HepG2 (cell line): Measurements from ENCODE around the gene AFDN. TPM values are rescaled to one million over a fixed set of nuclear protein-coding genes. Genes with fewer than 3 reads are reported as not detected.

Source experiments
- ATAC-seq: fragments of 200-7000 bp; cut with Tn5 transposase; 3 replicates; pipeline ENCODE4 v1.9.1; 2020; ENCODE audit warnings: mild to moderate bottlenecking, moderate library complexity
- BruUV-seq: library from RNA; stranded (reverse); fragments of 400-500 nt; replicated peaks from 2 replicates; lab custom pipeline; 2021; lab: Mats Ljungman, UMichigan
- CTCF ChIA-PET: fragments of 300-600 bp; formaldehyde crosslinking; extraction: SDS; loops from one replicate; lab custom pipeline; 2021; ENCODE audit warnings: low total read pairs, inconsistent platforms, low intra/inter-chr PET ratio; lab: Yijun Ruan, JAX
- POLR2A ChIA-PET: fragments of 350-600 bp; sonication (Branson Sonifier 250); formaldehyde crosslinking; loops from one replicate; lab custom pipeline; 2020; ENCODE audit warnings: antibody characterized with exemption, inconsistent platforms; lab: Yijun Ruan, JAX
- DNase-seq: peaks from one replicate; pipeline ENCODE4 v3.0.0-alpha.2; 2015; ENCODE audit warnings: low spot score
- FAIRE-seq: peaks from 3 replicates; lab custom pipeline; 2011; peaks lifted over from hg19 to GRCh38; lab: Jason Lieb, UNC
- H2AFZ ChIP-seq: one replicate; pipeline ENCODE4 v1.6.1; 2011; ENCODE audit warnings: low read length, inconsistent platforms
- H3K27ac ChIP-seq: fragments of 300-600 bp; 3 replicates; pipeline ENCODE4 v1.8.0; 2011; ENCODE audit warnings: mixed run types, mild to moderate bottlenecking, mixed read lengths, low read length, inconsistent platforms; ENCODE audit not compliant: insufficient read depth; ENCODE audit errors: extremely low read length
- H3K27me3 ChIP-seq, 2 experiments: fragments of 200-600 bp in 1 of 2; 2 replicates in 1 of 2; 3 replicates in 1 of 2; pipeline versions ENCODE4 v1.6.0 to v1.8.0; 2011; ENCODE audit warnings: low read length in 2 of 2, mild to moderate bottlenecking in 2 of 2, moderate library complexity in 2 of 2, inconsistent platforms in 1 of 2; ENCODE audit not compliant: insufficient read depth in 2 of 2, control insufficient read depth in 1 of 2
- H3K36me3 ChIP-seq, 2 experiments: fragments of 200-600 bp in 1 of 2; replicated peaks in 1 of 2; 2 replicates in 1 of 2; 3 replicates in 1 of 2; pipeline versions ENCODE4 v1.5.1 to v1.8.0; 2011; ENCODE audit warnings: low read length in 2 of 2, inconsistent platforms in 1 of 2; ENCODE audit not compliant: insufficient read depth in 2 of 2, control insufficient read depth in 1 of 2
- H3K4me1 ChIP-seq: 2 replicates; pipeline ENCODE4 v1.5.1; 2012; ENCODE audit warnings: low read length, inconsistent platforms; ENCODE audit not compliant: insufficient read depth
- H3K4me2 ChIP-seq: 2 replicates; pipeline ENCODE4 v1.6.0; 2011; ENCODE audit warnings: low read depth, low read length, inconsistent platforms
- H3K4me3 ChIP-seq, 3 experiments: fragments of 200-600 bp in 1 of 3; sonication (generic), shearing (Covaris generic) in 1 of 3; replicated peaks in 1 of 3; 2 replicates each; pipeline ENCODE4 v1.5.1; 2011 to 2016; ENCODE audit warnings: low read length in 3 of 3, inconsistent platforms in 2 of 3, low read depth in 2 of 3, mild to moderate bottlenecking in 2 of 3, control low read depth in 1 of 3, mixed read lengths in 1 of 3; ENCODE audit not compliant: insufficient read depth in 1 of 3
- H3K79me2 ChIP-seq: one replicate; pipeline ENCODE4 v1.6.1; 2011; ENCODE audit warnings: low read length, inconsistent platforms; ENCODE audit not compliant: insufficient read depth
- H3K9ac ChIP-seq: 2 replicates; pipeline ENCODE4 v1.6.0; 2011; ENCODE audit warnings: mild to moderate bottlenecking, low read depth, low read length, inconsistent platforms; ENCODE audit not compliant: insufficient read depth
- H3K9me3 ChIP-seq: 2 replicates; pipeline ENCODE4 v1.5.1; 2012; ENCODE audit warnings: mild to moderate bottlenecking, low read length
- H4K20me1 ChIP-seq: 2 replicates; pipeline ENCODE4 v1.6.0; 2011; ENCODE audit warnings: inconsistent platforms, mild to moderate bottlenecking, low read length, moderate library complexity; ENCODE audit not compliant: insufficient read depth
- HNF4A ChIP-seq: sonication (generic); formaldehyde crosslinking; IDR thresholded peaks from 2 replicates; pipeline ENCODE4 v1.4.0; 2020; ENCODE audit warnings: missing genetic modification reagents
- MTA3 ChIP-seq: sonication (generic); formaldehyde crosslinking; IDR thresholded peaks from 2 replicates; pipeline ENCODE4 v1.4.0; 2020; ENCODE audit warnings: missing genetic modification reagents
- PCBP1 ChIP-seq: fragments of 200-400 bp; formaldehyde crosslinking; IDR thresholded peaks from 2 replicates; pipeline ENCODE4 v1.6.1; 2017; ENCODE audit warnings: mild to moderate bottlenecking, low read depth, low read length, borderline replicate concordance
- TSC22D2 ChIP-seq: sonication (generic); formaldehyde crosslinking; IDR thresholded peaks from 2 replicates; pipeline ENCODE4 v1.5.1; 2020; ENCODE audit warnings: missing genetic modification reagents, mild to moderate bottlenecking, borderline replicate concordance
- ZBTB38 ChIP-seq: sonication (generic); formaldehyde crosslinking; IDR thresholded peaks from 2 replicates; pipeline ENCODE4 v1.5.1; 2020; ENCODE audit warnings: mild to moderate bottlenecking, missing genetic modification reagents
- ZKSCAN5 ChIP-seq: sonication (generic); formaldehyde crosslinking; IDR thresholded peaks from 2 replicates; pipeline ENCODE4 v1.5.1; 2020; ENCODE audit warnings: mild to moderate bottlenecking, missing genetic modification reagents
- ZMYM4 ChIP-seq: sonication (generic); formaldehyde crosslinking; IDR thresholded peaks from 2 replicates; pipeline ENCODE4 v1.8.1; 2023; ENCODE audit warnings: mild to moderate bottlenecking, missing genetic modification reagents
- ZNF557 ChIP-seq: sonication (generic); formaldehyde crosslinking; IDR thresholded peaks from 2 replicates; pipeline ENCODE4 v1.4.0; 2020; ENCODE audit warnings: missing genetic modification reagents
- ZNF558 ChIP-seq: sonication (generic); formaldehyde crosslinking; IDR thresholded peaks from 2 replicates; pipeline ENCODE4 v1.9.0; 2022; ENCODE audit warnings: mild to moderate bottlenecking, missing genetic modification reagents, borderline replicate concordance
- ZNF615 ChIP-seq: sonication (generic); formaldehyde crosslinking; IDR thresholded peaks from 2 replicates; pipeline ENCODE4 v1.5.0; 2020; ENCODE audit warnings: mild to moderate bottlenecking, missing genetic modification reagents, borderline replicate concordance
- WGBS: methylation state at CpG from one replicate; pipeline ENCODE4 v1.1.6; 2017; ENCODE audit warnings: low lambda C conversion rate; 5-methylcytosine and 5-hydroxymethylcytosine counted together
- in situ Hi-C: cut with HindIII; loops from 2 replicates; pipeline ENCODE4 v1.10.0; 2017; ENCODE audit warnings: low pct_unique_long_range_greater_than_20kb; ENCODE audit not compliant: extremely low pct_ligation_motif_present
- intact Hi-C: fragments of 100-400 bp; cut with micrococcal nuclease; formaldehyde crosslinking; loops from one replicate; pipeline ENCODE4 v1.10.0; 2022; ENCODE audit not compliant: unreplicated experiment
- polyA plus RNA-seq, 8 experiments: library from polyadenylated mRNA; depleted of rRNA in 3 of 8; stranded (reverse) in 7 of 8; unstranded in 1 of 8; fragments of >200 nt; fragmentation: Illumina TruSeq in 4 of 8; extraction: Trizol in 4 of 8; gene quantifications; 2 replicates each; pipeline versions ENCODE4 v1.2.1 to v1.2.3, GENCODE V29; 2011 to 2016; ENCODE audit warnings: low read depth in 4 of 8, missing spikeins in 1 of 8, mixed read lengths in 1 of 8; ENCODE audit not compliant: insufficient read depth in 1 of 8
- total RNA-seq, 5 experiments: library from RNA; depleted of rRNA; stranded (reverse); fragments of >200 nt; fragmentation: Illumina TruSeq; extraction: Trizol; gene quantifications; 2 replicates each; pipeline ENCODE4 v1.2.3, GENCODE V29; 2016; ENCODE audit warnings: low read depth in 1 of 5
- TF ChIP-seq, protein P1 (sequence below): IDR thresholded peaks from 2 replicates; pipeline ENCODE4 v1.6.1; 2016; ENCODE audit warnings: control low read depth
- TF ChIP-seq, protein P2 (sequence below): IDR thresholded peaks from 2 replicates; pipeline ENCODE4 v1.6.1; 2016; ENCODE audit warnings: mild to moderate bottlenecking
- TF ChIP-seq, protein P3 (sequence below): sonication (generic); formaldehyde crosslinking; IDR thresholded peaks from 2 replicates; pipeline ENCODE4 v1.8.1; 2023; ENCODE audit warnings: mild to moderate bottlenecking, missing genetic modification reagents, borderline replicate concordance
- TF ChIP-seq, protein P4 (sequence below): IDR thresholded peaks from 2 replicates; pipeline ENCODE4 v1.6.1; 2016
- TF ChIP-seq, protein P5 (sequence below): sonication (generic); formaldehyde crosslinking; conservative IDR thresholded peaks from 2 replicates; pipeline ENCODE4 v1.5.0; 2020; ENCODE audit warnings: missing genetic modification reagents

Gene AFDN
- total and polyA plus RNA-seq, 2 of the 13 experiments (the other 11 are each of a cell fraction or from before 2014, with no cell fraction given) = 136 to 151 TPM

DNA sequence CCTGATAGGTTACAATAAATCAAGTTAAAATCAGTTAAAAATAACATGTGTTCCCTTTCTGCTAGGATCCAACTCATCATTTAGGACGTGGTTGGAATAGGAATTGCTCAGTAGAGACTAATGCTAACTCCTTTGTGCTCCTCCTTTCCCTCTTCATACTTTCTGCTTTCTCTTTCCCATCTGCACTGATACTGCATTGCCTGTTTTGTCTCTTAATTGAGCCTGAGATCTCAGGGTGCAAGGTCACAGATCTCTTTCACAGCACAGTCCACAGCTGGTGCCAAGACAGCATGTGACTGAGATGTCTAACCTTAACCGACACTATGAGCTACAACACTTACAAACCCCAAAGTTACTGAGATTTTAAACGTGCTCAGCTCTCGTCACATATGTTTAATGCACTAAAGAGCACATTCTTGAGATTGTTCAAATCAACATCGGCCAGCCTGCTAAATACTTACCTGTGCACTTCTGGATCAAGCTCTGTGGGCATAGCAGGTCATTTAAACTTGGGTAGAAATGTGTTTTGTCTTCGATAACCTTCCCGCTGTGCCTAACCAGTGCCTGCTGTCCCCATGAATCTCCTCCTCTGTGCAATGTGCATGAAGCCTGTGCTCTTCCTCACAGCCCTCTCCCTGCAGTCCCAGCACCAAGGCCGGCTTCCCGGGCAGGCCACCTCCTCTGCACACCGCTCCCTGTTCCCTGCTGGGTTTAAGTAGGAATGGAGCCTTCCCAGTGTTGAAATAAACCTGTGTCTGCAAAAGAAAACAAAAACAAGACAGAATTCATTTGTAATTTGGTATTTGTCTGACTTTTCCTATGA lies 39.6 kb upstream of the AFDN start:
- WGBS = 62% methylated on average over 10 of the region's 10 CpGs
- POLR2A ChIA-PET = interaction anchor here (0.9 to 1.0 kb wide), 2 partner anchors 9 to 279 kb away, joined by 4 to 6 read pairs; no protein-coding TSS in a partner anchor
- in situ Hi-C loops = no loop called here
- TF ChIP-seq ZNF615 (CRISPR knock-in tag) = no peak
- TF ChIP-seq, protein P1, sequence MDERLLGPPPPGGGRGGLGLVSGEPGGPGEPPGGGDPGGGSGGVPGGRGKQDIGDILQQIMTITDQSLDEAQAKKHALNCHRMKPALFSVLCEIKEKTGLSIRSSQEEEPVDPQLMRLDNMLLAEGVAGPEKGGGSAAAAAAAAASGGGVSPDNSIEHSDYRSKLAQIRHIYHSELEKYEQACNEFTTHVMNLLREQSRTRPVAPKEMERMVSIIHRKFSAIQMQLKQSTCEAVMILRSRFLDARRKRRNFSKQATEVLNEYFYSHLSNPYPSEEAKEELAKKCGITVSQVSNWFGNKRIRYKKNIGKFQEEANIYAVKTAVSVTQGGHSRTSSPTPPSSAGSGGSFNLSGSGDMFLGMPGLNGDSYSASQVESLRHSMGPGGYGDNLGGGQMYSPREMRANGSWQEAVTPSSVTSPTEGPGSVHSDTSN (CRISPR knock-in tag) = no peak
- no peak for TF ChIP-seq ZKSCAN5 (CRISPR knock-in tag)
- TF ChIP-seq, protein P2, sequence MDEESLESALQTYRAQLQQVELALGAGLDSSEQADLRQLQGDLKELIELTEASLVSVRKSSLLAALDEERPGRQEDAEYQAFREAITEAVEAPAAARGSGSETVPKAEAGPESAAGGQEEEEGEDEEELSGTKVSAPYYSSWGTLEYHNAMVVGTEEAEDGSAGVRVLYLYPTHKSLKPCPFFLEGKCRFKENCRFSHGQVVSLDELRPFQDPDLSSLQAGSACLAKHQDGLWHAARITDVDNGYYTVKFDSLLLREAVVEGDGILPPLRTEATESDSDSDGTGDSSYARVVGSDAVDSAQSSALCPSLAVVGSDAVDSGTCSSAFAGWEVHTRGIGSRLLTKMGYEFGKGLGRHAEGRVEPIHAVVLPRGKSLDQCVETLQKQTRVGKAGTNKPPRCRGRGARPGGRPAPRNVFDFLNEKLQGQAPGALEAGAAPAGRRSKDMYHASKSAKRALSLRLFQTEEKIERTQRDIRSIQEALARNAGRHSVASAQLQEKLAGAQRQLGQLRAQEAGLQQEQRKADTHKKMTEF = no peak
- peak; percentile 27; the same call in 1 of the 2 replicates for TF ChIP-seq ZMYM4 (CRISPR knock-in tag)
- TF ChIP-seq ZNF557 (CRISPR knock-in tag) = no peak
- no peak for TF ChIP-seq ZNF558 (CRISPR knock-in tag)
- TF ChIP-seq, protein P3, sequence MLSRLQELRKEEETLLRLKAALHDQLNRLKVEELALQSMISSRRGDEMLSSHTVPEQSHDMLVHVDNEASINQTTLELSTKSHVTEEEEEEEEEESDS = no peak
- TF ChIP-seq, protein P4, sequence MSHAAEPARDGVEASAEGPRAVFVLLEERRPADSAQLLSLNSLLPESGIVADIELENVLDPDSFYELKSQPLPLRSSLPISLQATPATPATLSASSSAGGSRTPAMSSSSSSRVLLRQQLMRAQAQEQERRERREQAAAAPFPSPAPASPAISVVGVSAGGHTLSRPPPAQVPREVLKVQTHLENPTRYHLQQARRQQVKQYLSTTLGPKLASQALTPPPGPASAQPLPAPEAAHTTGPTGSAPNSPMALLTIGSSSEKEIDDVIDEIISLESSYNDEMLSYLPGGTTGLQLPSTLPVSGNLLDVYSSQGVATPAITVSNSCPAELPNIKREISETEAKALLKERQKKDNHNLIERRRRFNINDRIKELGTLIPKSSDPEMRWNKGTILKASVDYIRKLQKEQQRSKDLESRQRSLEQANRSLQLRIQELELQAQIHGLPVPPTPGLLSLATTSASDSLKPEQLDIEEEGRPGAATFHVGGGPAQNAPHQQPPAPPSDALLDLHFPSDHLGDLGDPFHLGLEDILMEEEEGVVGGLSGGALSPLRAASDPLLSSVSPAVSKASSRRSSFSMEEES (CRISPR knock-in tag) = peak; percentile 60; the same call in 1 of the 2 replicates
- TF ChIP-seq HNF4A (CRISPR knock-in tag) = peak; percentile 74
- TF ChIP-seq TSC22D2 (CRISPR knock-in tag) = no peak
- TF ChIP-seq ZBTB38 = peak; percentile 63; the same call in 1 of the 2 replicates
- no peak for TF ChIP-seq MTA3 (CRISPR knock-in tag)
- TF ChIP-seq, protein P5, sequence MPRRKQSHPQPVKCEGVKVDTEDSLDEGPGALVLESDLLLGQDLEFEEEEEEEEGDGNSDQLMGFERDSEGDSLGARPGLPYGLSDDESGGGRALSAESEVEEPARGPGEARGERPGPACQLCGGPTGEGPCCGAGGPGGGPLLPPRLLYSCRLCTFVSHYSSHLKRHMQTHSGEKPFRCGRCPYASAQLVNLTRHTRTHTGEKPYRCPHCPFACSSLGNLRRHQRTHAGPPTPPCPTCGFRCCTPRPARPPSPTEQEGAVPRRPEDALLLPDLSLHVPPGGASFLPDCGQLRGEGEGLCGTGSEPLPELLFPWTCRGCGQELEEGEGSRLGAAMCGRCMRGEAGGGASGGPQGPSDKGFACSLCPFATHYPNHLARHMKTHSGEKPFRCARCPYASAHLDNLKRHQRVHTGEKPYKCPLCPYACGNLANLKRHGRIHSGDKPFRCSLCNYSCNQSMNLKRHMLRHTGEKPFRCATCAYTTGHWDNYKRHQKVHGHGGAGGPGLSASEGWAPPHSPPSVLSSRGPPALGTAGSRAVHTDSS (CRISPR knock-in tag) = no peak
- no peak for TF ChIP-seq PCBP1

More for the DNA sequence above, 39.6 kb upstream of the AFDN start:
- DNase-seq = no peak
- BruUV-seq = no TSS peak
- H3K9ac ChIP-seq = no peak overlapping the region
- peak overlapping the region; percentile 8 for H3K4me2 ChIP-seq
- ATAC-seq = 0 out of 3 replicates have a peak, but pooled peaks have one; percentile 6
- H3K4me3 ChIP-seq = no peak overlapping the region
- no peaks in the 10 kb centered on the region for H3K27me3 ChIP-seq
- FAIRE-seq = peak; percentile 43
- H3K27ac ChIP-seq = no peak overlapping the region
- H4K20me1 ChIP-seq = no peaks in the 10 kb centered on the region
- intact Hi-C loops = no loop called here
- no peak overlapping the region for H2AFZ ChIP-seq
- CTCF ChIA-PET = no interaction called here
- no peaks in the 10 kb centered on the region for H3K9me3 ChIP-seq
- no peaks in the 10 kb centered on the region for H3K79me2 ChIP-seq
- peaks cover 68% of the 10 kb centered on the region for H3K4me1 ChIP-seq
- H3K36me3 ChIP-seq = no peaks in the 10 kb centered on the region
